Thyroid gland (tissue), 4 donors: ENCODE results near the gene ASB10.

Source experiments
- POLR2A ChIP-seq, 2 donors: fragments of 450-650 bp; IDR thresholded peaks; one replicate each; pipeline ENCODE4 v1.6.1; 2017; ENCODE audit warnings: antibody characterized with exemption in 2 of 2, mild to moderate bottlenecking in 2 of 2, moderate library complexity in 1 of 2
- TF ChIP-seq, protein P1 (sequence below), 6 experiments: fragments of 200-600 bp in 3 of 6; fragments of 450-650 bp in 3 of 6; sonication (generic) in 3 of 6; IDR thresholded peaks; one replicate each; pipeline ENCODE4 v1.5.1; 2016 to 2019; ENCODE audit warnings: antibody characterized with exemption in 6 of 6, mild to moderate bottlenecking in 2 of 6, inconsistent platforms in 1 of 6, moderate library complexity in 1 of 6

DNA sequence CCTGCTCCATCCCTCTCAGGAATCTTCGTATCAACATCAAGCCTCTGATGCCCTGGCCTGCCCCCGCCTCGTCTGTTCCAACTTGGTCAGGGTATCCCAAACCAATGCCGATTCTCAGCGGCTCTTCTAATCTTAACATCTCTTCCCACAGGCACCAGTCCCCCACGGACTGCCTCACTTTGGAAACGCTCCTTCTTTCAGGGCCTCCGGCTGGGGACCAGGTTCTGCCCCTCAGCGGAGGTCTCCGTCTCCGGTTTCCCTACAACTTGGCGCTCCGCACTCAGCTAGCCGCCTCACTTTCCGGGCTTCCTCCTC, 39.5 kb upstream of the ASB10 start:
- TF ChIP-seq POLR2A (IDR thresholded peaks at IDR 0.05): no peak
- TF ChIP-seq, protein P1, sequence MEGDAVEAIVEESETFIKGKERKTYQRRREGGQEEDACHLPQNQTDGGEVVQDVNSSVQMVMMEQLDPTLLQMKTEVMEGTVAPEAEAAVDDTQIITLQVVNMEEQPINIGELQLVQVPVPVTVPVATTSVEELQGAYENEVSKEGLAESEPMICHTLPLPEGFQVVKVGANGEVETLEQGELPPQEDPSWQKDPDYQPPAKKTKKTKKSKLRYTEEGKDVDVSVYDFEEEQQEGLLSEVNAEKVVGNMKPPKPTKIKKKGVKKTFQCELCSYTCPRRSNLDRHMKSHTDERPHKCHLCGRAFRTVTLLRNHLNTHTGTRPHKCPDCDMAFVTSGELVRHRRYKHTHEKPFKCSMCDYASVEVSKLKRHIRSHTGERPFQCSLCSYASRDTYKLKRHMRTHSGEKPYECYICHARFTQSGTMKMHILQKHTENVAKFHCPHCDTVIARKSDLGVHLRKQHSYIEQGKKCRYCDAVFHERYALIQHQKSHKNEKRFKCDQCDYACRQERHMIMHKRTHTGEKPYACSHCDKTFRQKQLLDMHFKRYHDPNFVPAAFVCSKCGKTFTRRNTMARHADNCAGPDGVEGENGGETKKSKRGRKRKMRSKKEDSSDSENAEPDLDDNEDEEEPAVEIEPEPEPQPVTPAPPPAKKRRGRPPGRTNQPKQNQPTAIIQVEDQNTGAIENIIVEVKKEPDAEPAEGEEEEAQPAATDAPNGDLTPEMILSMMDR (IDR thresholded peaks at IDR 0.05): no peak
